Body of pancreas (tissue), 4 donors: ENCODE measurements around the gene KIAA1217.

Experiments
- CTCF ChIP-seq, 7 experiments: fragments of 450-650 bp in 4 of 7; fragments of 200-600 bp in 3 of 7; sonication (generic) in 3 of 7; IDR thresholded peaks; one replicate each; pipeline ENCODE4 v1.5.1; 2016 to 2019; ENCODE audit warnings: antibody characterized with exemption in 7 of 7
- POLR2A ChIP-seq, 3 donors: fragments of 450-650 bp; IDR thresholded peaks; one replicate each; pipeline ENCODE4 v1.6.1; 2016; ENCODE audit warnings: antibody characterized with exemption in 3 of 3, mild to moderate bottlenecking in 2 of 3

GRCh38 chr10:24340446-24340845 lies 131.5 kb downstream of the KIAA1217 start:
- TF ChIP-seq CTCF (IDR thresholded peaks at IDR 0.05) (no peak), POLR2A (IDR thresholded peaks at IDR 0.05) (no peak)
